HG03558 (cell line): ENCODE data around the gene IL2RG.

ENCODE experiments used
- ATAC-seq: cut with Tn5 transposase; IDR thresholded peaks from one replicate; pipeline ENCODE4 v1.9.1; 2021; ENCODE audit warnings: moderate number of reproducible peaks; ENCODE audit not compliant: unreplicated experiment; ENCODE audit errors: extremely low read depth

The IL2RG gene

GRCh38 chrX:71082124-71082647, 29.2 kb downstream of the IL2RG start:
- ATAC-seq: no peak

- ATAC-seq: no peak
Measured at GRCh38 chrX:71081330-71082123, 29.9 kb downstream of the IL2RG start.

- no peak for ATAC-seq
Measured at GRCh38 chrX:71070531-71070930, 40.8 kb downstream of the IL2RG start.

GRCh38 chrX:71068044-71068918, 43.1 kb downstream of the IL2RG start, which contains the start of gene SNX12:
SNX12 (minus strand) TSS chrX:71068334; CDS start chrX:71068306, 28 bp downstream.
- ATAC-seq: peak; percentile 93

- no peak for ATAC-seq
Measured at GRCh38 chrX:71067712-71068043, 43.7 kb downstream of the IL2RG start.

GRCh38 chrX:71067089-71067488, 44.3 kb downstream of the IL2RG start:
- ATAC-seq: no peak

GRCh38 chrX:71060127-71060526, 51.2 kb downstream of the IL2RG start:
- ATAC-seq: no peak

- no peak for ATAC-seq
Measured at GRCh38 chrX:71057848-71058530, 53.4 kb downstream of the IL2RG start.
